Jurkat, Clone E6-1 (cell line): ENCODE results near the gene TMEM59L.

Experiments used
- DNase-seq: peaks from one replicate; pipeline ENCODE4 v3.0.0-alpha.2; 2011; ENCODE audit warnings: low read depth, low spot score
- H3K4me3 ChIP-seq: 2 replicates; pipeline ENCODE4 v1.5.1; 2011; ENCODE audit warnings: mild to moderate bottlenecking, low read length, control low read depth, moderate library complexity

Gene TMEM59L

DNA sequence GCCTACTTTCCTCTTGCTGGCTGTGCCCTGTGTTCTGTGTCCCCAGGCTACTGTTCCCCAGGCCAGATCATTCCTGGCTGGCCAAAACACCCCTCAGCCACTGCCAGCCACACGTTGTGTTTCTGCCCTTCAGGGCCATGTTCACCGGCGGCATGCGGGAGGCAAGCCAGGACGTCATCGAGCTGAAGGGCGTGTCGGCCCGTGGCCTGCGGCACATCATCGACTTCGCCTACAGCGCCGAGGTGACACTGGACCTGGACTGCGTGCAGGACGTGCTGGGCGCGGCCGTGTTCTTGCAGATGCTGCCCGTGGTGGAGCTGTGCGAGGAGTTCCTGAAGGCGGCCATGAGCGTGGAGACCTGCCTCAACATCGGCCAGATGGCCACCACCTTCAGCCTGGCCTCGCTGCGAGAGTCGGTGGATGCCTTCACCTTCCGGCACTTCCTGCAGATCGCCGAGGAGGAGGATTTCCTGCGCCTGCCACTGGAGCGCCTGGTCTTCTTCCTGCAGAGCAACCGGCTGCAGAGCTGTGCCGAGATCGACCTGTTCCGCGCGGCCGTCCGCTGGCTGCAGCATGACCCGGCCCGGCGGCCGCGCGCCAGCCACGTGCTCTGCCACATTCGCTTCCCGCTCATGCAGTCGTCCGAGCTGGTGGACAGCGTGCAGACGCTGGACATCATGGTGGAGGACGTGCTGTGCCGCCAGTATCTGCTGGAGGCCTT is 55.0 kb downstream of the TMEM59L start:
- no peak overlapping the region for H3K4me3 ChIP-seq
- no peak for DNase-seq

- H3K4me3 ChIP-seq, result no peak overlapping the region
- DNase-seq, result no peak
Measured at GRCh38 chr19:18668252-18668631, 55.6 kb downstream of the TMEM59L start.

GRCh38 chr19:18668744-18669523 is 56.3 kb downstream of the TMEM59L start:
- H3K4me3 ChIP-seq, result no peak overlapping the region
- DNase-seq, result no peak

DNA sequence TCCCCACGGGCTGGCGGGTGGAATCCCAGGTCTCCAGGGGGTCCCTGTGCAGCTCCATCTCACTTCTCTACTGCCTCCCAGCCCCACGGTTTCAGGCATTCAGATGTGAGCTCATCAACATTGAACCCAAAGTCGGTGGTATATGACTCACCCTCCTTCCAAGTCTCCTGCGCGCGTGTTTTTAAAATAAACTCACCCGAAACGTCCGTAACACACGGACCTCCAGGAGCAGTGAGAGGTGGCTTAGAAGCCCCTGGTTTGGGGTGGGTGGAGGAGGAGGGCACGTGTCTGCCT is 56.8 kb downstream of the TMEM59L start:
- H3K4me3 ChIP-seq, result no peak overlapping the region
- DNase-seq, result no peak

- H3K4me3 ChIP-seq, result no peak overlapping the region
- DNase-seq, result no peak
Measured at GRCh38 chr19:18669883-18670282, 57.2 kb downstream of the TMEM59L start.

DNA sequence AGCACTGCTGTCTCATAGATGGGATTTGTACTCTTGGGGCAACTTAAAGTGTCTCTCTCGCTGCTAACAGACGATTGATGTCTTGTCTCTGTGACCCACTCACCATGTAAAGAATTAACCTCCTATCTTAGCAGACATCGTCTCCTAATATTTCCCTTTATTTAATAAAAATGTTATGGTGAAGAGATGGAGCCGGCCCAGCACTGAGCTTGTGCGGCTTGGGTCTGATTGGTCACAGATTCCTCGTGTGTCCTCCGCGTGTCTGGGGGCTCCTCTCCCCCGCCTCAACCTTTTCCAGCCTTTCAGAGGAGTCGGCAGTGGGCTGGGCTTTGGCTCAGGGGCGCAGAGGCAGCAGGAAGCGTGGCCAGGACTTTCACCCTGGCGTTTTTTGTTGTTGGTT is 57.6 kb downstream of the TMEM59L start:
- H3K4me3 ChIP-seq, result no peak overlapping the region
- DNase-seq, result no peak
